NOMO-1 (cell line): ENCODE measurements around the gene NINJ1.

Source experiments
- DNase-seq, 2 experiments: peaks; one replicate each; lab custom pipeline; 2025; ENCODE audit not compliant: unreplicated experiment in 2 of 2; lab: John Stamatoyannopoulos, UW

Gene NINJ1, protein sequence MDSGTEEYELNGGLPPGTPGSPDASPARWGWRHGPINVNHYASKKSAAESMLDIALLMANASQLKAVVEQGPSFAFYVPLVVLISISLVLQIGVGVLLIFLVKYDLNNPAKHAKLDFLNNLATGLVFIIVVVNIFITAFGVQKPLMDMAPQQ

DNA sequence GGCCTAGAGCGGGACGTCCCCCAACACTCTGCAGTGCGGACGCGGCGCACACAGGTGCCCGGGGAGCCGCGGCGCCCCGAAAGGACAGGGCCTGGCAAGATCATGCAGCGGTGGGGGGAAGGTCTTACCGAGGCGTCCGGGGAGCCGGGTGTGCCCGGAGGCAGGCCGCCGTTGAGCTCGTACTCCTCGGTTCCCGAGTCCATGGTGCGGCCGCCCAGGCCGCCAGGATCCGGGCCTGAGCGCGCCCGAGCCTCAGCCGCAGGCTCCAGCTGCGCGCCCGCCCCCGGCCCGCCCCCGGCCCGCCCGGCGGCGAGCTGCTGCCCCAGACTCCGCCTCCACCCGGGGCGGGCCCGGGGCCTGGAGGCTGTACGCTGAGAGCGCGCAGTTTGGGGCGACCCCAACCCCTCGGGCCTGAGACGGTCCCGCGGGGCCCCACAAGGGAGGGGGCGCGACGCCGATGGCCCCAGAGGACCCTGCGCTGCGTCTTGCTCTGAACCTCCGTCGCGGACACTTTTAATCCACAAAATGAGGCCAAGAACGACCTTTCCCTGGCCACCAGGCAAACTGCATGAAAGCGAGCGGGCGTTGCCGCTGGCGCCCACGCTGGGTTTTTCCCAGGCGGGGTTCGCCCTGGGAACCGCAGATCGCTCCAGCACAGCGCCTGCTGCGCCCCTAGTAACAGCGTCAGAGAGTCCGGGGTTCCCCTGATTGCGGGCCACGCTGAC is at the start of gene NINJ1:
TSS of gene NINJ1 (minus strand) at position 237 of the 725 bp plus-strand sequence. CDS start at position 203, 34 bp downstream.
- peak; percentile 55 to 85 for DNase-seq

DNA sequence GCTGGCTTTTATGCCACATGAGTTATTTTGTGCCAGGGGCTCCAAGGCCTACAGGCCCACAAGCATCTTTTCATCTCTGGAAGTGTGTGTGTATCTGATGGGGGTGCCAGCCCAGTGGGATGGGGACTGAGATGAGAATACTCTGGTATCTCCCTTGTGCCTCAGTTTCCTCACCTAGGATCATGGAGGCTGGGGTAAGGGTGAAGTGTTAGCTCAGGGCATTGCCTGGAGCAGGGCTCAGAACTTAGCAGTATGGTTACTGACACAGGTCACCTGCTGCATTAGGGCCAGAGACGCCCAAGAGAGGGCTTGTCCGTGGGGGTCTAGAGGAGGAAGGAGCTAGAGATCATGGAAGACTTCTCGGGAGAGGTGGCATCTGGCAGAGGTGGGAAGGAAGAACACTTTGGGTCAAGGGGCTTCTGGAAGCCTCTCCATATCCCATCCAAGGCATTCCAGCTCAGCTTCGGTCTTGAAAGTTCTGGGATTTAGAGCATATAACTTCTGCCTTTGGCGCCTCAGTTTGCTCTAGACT is 49.1 kb upstream of the NINJ1 start:
- no peak for DNase-seq

DNA sequence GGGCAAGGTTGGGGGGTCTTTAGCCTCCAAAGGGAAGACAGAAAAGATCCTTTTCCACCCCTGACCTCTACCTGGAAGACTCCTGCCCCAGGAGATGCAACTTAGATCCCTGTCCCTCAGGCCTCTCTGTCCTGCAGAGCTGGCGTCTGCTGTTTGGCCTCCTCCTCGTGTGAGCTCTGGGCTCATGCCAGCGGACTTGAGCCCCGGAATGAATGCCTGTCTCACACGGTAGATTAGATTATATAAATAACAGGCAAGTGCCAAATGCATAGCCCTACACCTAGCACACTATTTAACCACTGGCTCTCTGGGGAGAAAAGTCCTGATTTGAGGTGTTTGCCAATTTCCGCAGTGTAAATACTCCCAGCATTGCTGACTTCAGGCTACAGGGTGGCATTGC is 48.5 kb upstream of the NINJ1 start:
- no peak for DNase-seq

DNA sequence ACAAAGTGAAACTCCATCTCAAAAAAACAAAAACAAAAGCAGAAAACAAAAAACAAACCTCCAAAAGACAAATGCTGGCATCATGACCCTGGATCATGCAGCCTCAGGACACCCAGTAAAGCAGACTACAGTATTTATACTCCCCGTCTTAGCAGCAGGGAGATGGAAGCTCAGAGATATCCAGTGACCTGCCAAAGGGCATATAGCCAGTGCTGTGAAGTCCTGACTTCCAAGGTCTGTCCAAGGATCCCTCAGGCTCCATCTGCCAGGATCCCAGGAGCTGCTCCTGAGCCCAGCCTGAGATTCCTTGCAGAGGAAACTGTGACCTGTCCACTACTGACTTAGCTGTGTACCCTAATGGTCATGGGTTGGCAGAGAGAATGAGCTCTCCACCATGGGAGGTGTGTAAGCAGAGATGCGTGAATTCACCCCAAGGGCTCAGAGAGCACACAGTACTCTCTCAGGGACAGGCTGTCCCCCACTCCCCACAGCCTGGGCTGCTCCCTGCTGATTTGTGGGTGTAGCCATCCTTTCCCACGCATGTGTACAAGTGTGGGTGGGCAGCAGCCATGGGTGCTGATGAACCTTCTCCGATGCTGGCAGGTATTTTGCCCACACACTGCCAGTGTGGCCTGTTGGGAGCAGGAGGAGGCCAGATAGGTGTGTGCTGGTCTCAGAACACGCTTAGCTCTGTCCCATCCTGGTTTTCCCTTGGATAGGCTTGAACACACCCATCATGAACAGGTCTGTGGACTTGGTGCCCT is 47.8 kb upstream of the NINJ1 start:
- DNase-seq: no peak

DNA sequence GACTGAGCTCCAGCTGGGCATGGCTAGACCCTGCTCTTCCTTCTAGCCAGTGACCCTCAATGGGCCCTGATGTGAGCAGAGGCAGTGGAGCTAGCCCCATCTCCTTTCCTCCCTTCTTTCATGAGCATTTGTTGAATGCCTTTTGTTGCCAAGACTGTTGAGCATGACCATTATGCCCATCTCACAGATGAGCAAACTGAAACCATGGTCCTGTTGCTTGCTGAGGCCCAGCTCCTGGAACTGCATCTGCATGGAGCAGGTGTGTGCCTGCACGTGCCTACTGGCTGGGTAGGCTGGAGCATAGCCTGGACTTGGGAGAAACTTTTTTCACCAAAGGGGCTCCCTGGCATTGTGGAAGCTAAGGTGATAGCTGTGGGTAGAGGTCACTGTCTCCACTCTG is 46.9 kb upstream of the NINJ1 start:
- DNase-seq: no peak

DNA sequence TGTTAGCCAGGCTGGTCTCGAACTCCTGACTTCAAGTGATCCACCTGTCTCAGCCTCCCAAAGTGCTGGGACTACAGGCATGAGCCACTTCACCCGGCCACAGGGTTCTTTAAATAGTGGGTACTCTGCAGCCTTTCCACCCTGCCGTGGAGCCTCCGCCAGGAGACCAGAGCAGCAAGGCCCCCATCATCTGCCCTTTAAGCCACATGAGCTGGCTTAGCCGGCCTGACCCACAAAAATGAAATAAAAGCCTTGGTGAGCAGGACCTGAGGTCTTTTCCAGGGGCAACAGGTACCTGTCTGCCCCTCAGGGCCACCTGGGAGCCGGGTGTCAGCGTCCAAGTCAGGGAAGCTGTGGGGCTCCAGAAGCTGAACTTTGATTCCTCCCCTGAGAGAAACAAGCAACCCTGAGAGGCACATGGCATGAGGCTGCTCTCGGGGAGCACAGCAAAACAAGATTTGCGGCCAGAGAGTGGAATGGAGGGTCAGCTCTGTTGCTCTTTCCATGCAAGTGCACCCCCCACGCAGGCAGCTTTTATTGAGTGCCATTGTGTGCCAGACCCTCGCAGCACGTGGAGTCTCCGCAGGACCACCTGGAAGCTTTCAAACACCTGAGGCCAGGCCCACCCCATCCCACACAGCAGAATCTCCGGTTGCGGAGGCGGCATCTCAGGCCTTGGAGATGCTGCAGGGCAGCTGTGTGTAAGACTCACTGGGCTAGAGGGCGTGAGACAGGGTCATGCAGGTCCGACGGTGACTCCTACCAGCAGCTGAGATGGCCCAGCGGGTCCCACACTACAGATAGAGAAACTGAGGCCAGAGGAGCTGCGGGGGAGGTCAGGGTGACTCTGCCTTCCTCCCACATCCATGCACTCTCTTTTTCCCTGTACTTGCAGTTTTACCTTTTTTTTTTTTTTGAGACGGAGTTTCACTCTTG is 45.1 kb upstream of the NINJ1 start:
- no peak for DNase-seq

DNA sequence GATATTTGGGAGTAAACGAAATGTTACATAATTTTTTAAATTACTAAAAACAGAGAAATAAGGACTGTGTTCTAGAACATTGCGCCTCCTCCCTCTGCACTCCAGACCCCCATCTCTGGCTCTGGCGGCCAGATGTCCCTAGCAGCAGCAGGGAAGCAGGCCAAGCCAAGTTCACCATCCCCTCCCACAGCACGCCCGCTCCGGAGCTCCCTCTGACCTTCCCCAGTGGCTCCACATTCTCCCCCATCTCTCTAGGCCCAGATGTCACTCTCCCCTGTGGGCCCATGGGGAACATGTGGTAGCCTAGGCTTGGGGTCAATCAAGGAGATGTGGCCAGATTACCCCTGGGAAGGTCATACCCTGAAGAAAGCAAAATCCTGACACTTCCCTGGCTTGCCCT is 43.6 kb upstream of the NINJ1 start:
- no peak for DNase-seq

DNA sequence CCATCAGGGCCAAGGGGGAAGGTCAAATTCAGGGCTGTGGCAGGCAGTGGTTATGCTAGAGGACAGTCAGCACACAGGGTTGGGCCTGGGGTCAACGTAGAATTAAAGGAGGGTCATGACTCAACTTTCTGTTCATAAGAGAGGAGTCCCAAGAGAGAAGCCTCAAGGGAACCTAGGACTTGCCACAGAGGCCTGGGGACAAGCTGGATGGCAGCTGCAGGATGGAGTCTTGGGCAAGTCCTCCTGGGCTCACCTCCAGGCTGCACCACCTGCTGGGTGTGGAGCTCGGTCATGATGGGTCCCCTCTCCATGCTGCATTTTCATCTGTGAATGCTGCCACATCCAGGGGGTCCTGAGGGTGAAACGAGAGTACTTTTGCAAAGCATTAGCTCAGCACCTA is 40.9 kb upstream of the NINJ1 start:
- DNase-seq: no peak

DNA sequence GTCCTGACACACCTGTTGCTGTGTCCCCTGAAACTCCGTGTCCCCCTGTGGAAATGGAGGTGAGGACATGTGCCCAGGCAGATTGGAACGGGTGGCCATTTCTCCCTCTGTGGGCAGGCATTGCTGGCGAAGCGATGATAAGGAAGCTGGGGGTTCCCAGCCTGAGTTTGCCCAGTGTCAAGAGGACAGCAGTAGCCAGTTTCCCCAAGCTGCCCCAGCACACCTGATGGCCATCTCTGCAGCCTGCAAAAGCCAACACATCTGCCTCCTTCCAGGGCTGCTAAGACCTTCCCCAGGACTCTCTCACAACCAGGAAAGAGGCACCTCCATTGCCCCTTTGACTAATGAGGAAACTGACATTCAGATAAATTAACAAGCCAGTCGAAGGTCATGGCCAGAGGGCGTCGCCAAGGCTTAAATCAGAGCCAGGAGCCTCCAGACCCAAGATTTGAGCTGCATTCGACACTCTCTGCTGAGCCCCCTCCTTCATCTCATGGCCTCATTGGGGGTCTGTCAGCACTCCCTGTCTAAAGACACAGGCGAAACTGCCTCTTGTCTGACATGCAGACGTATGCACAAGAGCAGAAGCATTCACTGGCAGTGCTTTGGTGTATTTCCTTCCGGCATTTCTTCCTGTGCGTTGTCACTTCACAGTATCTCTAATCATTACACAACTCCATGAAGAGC is 39.5 kb upstream of the NINJ1 start:
- peak; percentile 4 to 47 for DNase-seq

DNA sequence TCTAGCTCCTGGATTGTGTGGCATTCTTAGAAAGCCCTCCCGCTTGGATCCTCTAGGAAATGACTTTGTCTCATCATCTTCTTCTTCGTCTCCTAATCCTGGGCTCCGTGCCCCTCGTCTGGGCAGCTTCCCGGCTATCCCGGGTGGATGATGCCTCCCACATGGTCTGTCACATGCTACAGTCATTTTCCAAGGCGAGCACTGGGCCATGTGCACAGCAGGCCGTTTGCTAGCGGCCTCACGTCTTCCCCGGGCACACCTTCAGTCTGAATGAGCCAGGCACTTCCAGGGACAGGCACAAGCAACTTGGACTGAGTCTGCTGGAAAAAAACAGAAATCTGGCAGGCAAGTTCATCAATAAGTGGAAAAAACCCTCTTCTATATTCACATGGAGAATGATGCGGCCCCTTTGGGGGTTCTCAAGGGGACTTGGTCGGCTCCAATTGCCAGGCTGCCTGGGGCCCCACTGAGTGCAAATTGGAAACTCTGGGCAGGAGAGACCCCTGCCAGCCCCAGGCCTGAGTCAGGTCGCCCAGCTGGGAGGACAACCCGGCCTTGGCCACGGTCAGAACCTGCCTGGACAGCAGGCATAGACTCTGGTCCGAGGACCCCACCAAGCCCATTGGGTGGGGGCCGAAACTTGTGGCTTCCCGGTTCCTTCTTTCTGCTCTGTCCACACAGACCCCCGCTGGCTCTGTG is 38.8 kb upstream of the NINJ1 start:
- DNase-seq: no peak

DNA sequence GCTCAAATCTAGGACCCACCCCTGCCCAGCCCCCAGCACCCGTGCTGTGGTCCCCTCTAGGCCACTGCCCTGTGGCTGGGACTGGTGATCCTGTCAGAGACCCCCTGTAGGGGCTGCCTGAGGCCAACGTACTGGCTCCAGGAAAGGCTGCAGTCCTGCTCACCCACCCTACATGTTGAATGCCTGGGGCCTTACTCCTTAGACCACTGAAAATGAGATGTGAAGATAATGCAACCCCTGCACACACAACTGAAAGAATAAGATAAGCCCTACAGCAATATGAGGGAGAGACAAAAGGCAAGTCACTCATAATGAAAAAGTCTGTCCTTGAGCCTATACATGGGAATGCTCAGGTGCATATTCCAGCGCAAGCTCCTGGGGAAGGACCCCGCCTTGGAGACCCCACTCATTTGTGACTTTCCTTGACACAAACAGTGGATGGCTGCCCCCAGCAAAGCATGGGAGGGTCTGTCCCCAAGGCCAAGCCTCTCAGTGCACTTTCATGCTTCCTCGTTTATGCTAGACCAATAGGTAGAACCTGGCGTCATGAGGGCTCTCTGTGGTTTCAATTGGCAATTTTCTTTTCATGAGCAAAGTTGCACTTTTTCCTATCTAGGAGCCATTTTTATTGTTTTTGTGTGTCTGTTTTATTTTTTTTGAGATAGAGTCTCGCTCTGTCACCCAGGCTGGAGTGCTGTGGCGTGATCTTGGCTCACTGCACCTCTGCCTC is 37.4 kb upstream of the NINJ1 start:
- no peak for DNase-seq

DNA sequence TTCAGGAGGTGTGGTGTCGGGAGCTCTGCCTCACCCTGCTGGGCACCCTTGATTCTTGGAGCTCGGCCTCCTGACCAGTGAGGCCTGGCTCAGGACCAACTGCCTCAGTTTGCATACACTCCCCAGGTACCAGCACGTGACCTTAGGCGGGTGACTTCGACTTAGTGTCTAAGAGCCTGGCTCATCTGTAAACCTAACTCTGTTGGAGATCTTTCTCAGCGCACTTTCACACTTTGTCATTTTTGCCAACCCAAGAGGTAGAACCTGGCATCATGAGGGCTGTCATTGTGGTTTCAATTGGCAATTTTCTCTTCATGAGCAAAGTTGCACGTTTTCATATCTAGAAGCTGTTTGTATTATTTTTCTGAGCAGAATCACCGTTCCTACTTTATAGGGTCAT is 36.5 kb upstream of the NINJ1 start:
- DNase-seq: no peak

DNA sequence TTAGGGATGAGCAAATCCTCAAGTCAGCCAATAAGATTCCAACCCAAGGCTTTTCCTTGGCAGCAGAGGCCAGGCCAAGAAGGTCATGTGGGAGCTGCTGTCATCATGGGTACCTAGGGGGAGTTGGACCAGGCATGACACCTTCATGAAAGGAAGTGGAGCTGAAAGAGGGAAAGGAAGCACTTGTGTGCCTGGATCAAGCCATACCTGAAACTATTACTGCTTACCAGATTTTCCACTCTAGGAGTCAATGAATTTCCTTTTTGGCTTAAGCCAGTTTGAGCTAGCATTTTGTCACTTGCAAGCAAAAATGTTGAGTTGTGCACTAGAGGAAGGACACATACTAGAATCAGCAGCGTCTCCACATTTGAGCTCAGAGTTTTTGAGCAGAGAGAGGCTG is 35.4 kb upstream of the NINJ1 start:
- no peak for DNase-seq

DNA sequence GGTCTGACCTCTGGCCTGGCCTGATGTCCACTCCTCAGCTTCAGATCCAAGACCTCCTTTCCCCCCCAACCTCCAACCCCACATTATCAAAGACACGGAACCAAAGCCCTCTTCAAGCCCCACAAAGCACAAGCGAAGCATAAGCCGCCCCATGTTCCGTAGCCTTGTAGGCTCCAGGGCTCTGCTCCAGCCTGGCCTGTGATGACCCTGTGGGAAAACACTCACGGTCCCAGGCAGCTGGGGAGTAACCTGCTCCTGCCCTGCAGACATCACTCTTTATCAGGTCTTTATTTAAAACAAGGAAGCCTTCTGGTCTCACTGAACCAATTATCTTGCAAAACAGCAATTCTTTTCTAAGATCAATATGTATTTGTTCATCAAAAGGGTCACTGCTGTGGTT is 34.5 kb upstream of the NINJ1 start:
- DNase-seq: no peak

DNA sequence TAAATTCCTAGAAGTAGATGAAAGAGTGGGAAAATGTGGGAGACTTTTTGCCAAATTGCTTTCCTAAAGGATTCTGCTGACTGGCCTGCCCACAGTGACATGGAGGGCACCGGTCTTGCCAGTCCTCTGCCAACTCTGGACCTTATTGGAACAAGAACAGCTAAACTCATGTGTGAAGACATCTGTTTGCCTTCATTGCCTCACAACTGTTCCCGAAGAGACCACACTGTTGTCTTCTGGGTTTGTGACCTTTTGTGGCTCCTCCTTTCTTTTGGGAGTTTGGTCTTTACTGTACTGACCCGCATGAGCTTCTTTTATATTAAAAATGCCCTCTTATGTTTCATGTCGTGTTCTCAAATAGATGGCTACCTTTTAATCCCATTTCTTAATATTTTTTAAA is 33.8 kb upstream of the NINJ1 start:
- DNase-seq: no peak

DNA sequence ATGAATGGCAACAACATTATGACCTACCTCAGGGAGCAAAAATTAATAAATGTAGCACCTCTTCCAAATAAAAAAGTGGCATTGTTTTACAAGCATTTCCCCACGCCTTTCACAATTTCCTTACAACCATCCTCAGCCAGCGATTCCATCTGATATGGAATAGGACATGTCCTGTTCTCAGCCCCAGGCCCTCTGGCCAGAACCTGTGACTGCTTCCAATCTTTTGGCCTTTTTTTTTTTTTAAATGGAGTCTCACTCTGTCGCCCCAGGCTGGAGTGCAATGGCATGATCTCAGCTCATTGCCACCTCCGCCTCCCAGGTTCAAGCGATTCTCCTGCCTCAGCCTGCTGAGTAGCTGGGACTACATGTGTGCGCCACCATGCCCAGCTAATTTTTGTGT is 33.1 kb upstream of the NINJ1 start:
- DNase-seq: no peak

DNA sequence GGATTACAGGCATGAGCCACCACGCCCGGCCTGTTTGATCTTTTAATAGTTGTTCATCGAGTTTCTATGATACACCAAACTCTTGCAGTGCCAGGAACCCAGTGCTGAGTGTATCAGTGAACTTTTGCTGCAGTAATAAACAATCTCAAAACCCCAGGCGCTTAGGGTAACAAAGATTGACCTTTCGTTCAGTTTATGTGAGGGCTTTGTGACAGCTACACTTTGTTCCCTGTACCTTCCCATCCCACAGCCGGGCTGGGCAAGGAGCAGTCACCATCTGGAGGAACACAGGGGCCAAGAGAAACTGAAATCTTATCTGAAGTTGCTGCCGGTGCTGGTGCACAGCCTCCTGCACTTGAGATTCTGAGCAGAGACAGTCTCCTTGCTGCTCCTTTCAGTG is 32.6 kb upstream of the NINJ1 start:
- no peak for DNase-seq

DNA sequence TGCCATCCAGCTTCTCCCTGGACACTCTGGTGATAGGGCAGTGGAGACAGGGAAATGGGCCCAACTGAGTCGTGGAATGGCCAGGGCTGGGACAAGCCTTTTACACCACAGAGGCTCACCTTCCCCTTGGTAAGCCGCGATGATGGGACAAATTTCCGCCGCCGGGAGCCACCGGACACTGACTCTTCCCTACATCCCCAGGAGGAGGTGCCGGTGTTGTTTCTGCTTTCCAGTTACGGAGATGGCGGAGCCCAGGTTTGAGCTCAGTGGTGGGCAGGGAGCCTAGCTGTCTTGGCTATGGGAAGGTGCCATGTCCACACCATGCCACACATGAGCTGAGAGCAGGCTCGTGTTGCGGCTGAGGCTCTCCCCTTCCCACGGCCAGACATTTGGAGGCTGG is 30.0 kb upstream of the NINJ1 start:
- DNase-seq: no peak
